OCI-LY1 (cell line): ENCODE measurements around the gene NSD1.

ENCODE experiments used
- H2AFZ ChIP-seq: fragments of 200-600 bp; sonication (generic), shearing (Covaris generic); 2 replicates; pipeline ENCODE4 v1.6.0; 2014; ENCODE audit warnings: antibody characterized with exemption, mild to moderate bottlenecking, low read length
- H3F3A ChIP-seq: fragments of 200-600 bp; sonication (generic), shearing (Covaris generic); 2 replicates; pipeline ENCODE4 v1.6.0; 2014; ENCODE audit warnings: mild to moderate bottlenecking, antibody characterized with exemption, low read length, moderate library complexity; ENCODE audit not compliant: insufficient read depth
- H3K27ac ChIP-seq: fragments of 200-600 bp; sonication (generic); 2 replicates; pipeline ENCODE4 v1.5.1; 2014; ENCODE audit warnings: low read length, mixed run types, mild to moderate bottlenecking, low read depth; ENCODE audit not compliant: poor library complexity, severe bottlenecking
- H3K27me3 ChIP-seq: fragments of 200-600 bp; sonication (generic); 2 replicates; pipeline ENCODE4 v1.6.0; 2014; ENCODE audit warnings: antibody characterized with exemption, mild to moderate bottlenecking, low read length, moderate library complexity; ENCODE audit not compliant: insufficient read depth
- H3K36me3 ChIP-seq: fragments of 200-600 bp; sonication (generic); 2 replicates; pipeline ENCODE4 v1.6.1; 2014; ENCODE audit warnings: mild to moderate bottlenecking, antibody characterized with exemption, low read length, moderate library complexity, mixed read lengths; ENCODE audit not compliant: insufficient read depth
- H3K4me1 ChIP-seq: fragments of 200-600 bp; sonication (generic); 2 replicates; pipeline ENCODE4 v1.5.1; 2014; ENCODE audit warnings: mild to moderate bottlenecking, low read length, moderate library complexity; ENCODE audit not compliant: insufficient read depth, severe bottlenecking
- H3K4me2 ChIP-seq: fragments of 200-600 bp; sonication (generic), shearing (Covaris generic); 2 replicates; pipeline ENCODE4 v1.6.1; 2014; ENCODE audit warnings: low read length
- H3K4me3 ChIP-seq: fragments of 200-600 bp; sonication (generic); 2 replicates; pipeline ENCODE4 v1.5.1; 2014; ENCODE audit warnings: low read length, low read depth, mild to moderate bottlenecking, mixed read lengths; ENCODE audit not compliant: poor library complexity, severe bottlenecking
- H3K79me2 ChIP-seq: fragments of 200-600 bp; shearing (Covaris generic); 2 replicates; pipeline ENCODE4 v1.6.1; 2016; ENCODE audit warnings: mixed run types, low read length, mixed read lengths; ENCODE audit not compliant: insufficient read depth
- H3K9ac ChIP-seq: fragments of 200-600 bp; sonication (generic), shearing (Covaris generic); 2 replicates; pipeline ENCODE4 v1.6.1; 2014; ENCODE audit warnings: mild to moderate bottlenecking, low read length, mixed read lengths
- H3K9me2 ChIP-seq: fragments of 200-600 bp; sonication (generic), shearing (Covaris generic); 2 replicates; pipeline ENCODE4 v1.6.1; 2014; ENCODE audit warnings: low read depth, mild to moderate bottlenecking, low read length, mixed read lengths
- H3K9me3 ChIP-seq: fragments of 200-600 bp; shearing (Covaris generic); 2 replicates; pipeline ENCODE4 v1.6.1; 2014; ENCODE audit warnings: low read length, mixed read lengths
- H4K20me1 ChIP-seq: fragments of 200-600 bp; sonication (generic), shearing (Covaris generic); 2 replicates; pipeline ENCODE4 v1.6.0; 2016; ENCODE audit warnings: mild to moderate bottlenecking, low read length; ENCODE audit not compliant: insufficient read depth
- EZH2 ChIP-seq: fragments of 200-600 bp; sonication (generic), shearing (Covaris generic); IDR thresholded peaks from 2 replicates; pipeline ENCODE4 v1.8.0; 2017; ENCODE audit warnings: borderline replicate concordance, mixed run types, mild to moderate bottlenecking, antibody characterized with exemption, low read length, moderate library complexity, mixed read lengths
- TF ChIP-seq, protein P1 (sequence below): fragments of 200-600 bp; sonication (generic), shearing (Covaris generic); IDR thresholded peaks from 2 replicates; pipeline ENCODE4 v1.5.1; 2017; ENCODE audit warnings: mild to moderate bottlenecking, antibody characterized with exemption, low read length, moderate library complexity, mixed read lengths

NSD1 gene

DNA sequence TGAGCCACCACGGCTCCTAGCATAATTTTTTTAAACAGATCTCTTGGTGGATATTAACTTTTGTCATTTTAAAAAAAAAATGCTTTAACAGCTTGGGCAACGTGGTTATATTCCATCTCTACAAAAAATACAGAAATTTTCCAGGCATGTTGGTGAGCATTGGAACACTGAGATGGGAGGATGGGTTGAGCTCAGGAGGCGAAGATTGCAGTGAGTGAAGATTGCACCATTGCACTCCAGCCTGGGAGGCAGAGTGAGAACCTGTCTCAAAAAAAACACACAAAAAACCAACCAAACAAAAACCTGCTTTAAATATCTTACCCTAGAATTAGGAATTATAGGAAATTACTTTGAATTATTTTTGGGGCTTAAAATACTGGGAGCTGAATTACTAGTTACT is 55.2 kb downstream of the NSD1 start:
- H4K20me1 ChIP-seq = no peaks in the 10 kb centered on the region
- H3K79me2 ChIP-seq = peaks cover 48% of the 10 kb centered on the region
- H3K27ac ChIP-seq = no peak overlapping the region

DNA sequence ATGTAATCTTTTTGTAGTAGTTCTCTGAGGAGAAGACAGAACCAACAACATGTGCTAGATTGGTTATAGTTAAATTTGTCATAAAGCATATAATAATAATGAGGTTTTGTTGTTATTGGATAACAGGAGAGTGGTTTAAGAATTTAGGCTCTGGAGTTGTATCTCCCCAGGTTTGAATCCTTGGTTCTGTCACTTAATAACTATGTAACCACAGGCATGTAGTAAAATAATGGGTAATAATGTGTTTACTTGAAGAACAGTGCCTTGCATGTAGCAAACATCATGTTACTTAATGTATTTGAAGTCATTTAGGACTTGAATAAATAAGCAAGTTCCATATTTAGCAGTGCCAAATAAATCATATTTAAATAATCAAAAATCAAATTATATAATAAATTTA is 55.8 kb downstream of the NSD1 start:
- Histone ChIP-seq H3K4me1 (peaks cover under 1% of the 10 kb centered on the region), H3K9me2 (no peaks in the 10 kb centered on the region), H3K27ac (no peak overlapping the region), H3K79me2 (peaks cover 42% of the 10 kb centered on the region), H3K36me3 (peaks cover 31% of the 10 kb centered on the region), H3K27me3 (no peaks in the 10 kb centered on the region), H3K9me3 (no peaks in the 10 kb centered on the region), H3K9ac (no peak overlapping the region), H3K4me3 (no peak overlapping the region), H3F3A (no peaks in the 10 kb centered on the region), H4K20me1 (no peaks in the 10 kb centered on the region), H2AFZ (no peak overlapping the region), H3K4me2 (no peak overlapping the region)
- TF ChIP-seq, protein P1, sequence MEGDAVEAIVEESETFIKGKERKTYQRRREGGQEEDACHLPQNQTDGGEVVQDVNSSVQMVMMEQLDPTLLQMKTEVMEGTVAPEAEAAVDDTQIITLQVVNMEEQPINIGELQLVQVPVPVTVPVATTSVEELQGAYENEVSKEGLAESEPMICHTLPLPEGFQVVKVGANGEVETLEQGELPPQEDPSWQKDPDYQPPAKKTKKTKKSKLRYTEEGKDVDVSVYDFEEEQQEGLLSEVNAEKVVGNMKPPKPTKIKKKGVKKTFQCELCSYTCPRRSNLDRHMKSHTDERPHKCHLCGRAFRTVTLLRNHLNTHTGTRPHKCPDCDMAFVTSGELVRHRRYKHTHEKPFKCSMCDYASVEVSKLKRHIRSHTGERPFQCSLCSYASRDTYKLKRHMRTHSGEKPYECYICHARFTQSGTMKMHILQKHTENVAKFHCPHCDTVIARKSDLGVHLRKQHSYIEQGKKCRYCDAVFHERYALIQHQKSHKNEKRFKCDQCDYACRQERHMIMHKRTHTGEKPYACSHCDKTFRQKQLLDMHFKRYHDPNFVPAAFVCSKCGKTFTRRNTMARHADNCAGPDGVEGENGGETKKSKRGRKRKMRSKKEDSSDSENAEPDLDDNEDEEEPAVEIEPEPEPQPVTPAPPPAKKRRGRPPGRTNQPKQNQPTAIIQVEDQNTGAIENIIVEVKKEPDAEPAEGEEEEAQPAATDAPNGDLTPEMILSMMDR = no peak
- no peak for TF ChIP-seq EZH2

More for the DNA sequence above, 55.2 kb downstream of the NSD1 start:
- Histone ChIP-seq H3K4me1 (peaks cover 7% of the 10 kb centered on the region), H2AFZ (no peak overlapping the region), H3K9ac (no peak overlapping the region), H3F3A (no peaks in the 10 kb centered on the region), H3K27me3 (no peaks in the 10 kb centered on the region), H3K9me3 (no peaks in the 10 kb centered on the region), H3K9me2 (no peaks in the 10 kb centered on the region), H3K4me3 (no peak overlapping the region), H3K4me2 (no peak overlapping the region), H3K36me3 (peaks cover 30% of the 10 kb centered on the region)
- TF ChIP-seq, protein P1 = no peak
- no peak for TF ChIP-seq EZH2

DNA sequence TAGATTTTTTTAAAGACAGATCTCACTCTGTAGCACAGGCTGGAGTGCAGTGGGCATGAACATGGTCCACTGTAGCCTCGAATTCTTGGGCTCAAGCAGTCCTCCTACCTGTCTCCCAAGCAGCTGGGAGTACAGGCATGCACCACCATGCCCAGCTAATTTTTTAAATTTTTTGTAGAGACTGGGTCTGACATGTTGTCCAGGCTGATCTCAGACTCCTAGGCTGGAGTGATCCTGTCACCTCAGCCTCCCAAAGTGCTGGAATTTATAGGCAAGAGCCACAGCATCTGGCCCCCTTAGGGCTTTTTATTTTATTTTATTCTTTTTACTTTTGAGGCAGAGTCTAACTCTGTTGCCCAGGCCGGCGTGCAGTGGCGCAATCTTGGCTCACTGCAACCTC is 56.4 kb downstream of the NSD1 start:
- H3K79me2 ChIP-seq = peaks cover 36% of the 10 kb centered on the region
- H3F3A ChIP-seq = no peaks in the 10 kb centered on the region
- peaks cover 35% of the 10 kb centered on the region for H3K36me3 ChIP-seq
- H3K4me1 ChIP-seq = no peaks in the 10 kb centered on the region
- H3K4me3 ChIP-seq = no peak overlapping the region
- no peak overlapping the region for H3K4me2 ChIP-seq
- H3K27me3 ChIP-seq = no peaks in the 10 kb centered on the region
- H3K9me3 ChIP-seq = no peaks in the 10 kb centered on the region
- no peak overlapping the region for H3K9ac ChIP-seq
- no peak overlapping the region for H2AFZ ChIP-seq
- no peak overlapping the region for H3K27ac ChIP-seq
- no peaks in the 10 kb centered on the region for H4K20me1 ChIP-seq
- H3K9me2 ChIP-seq = no peaks in the 10 kb centered on the region
- TF ChIP-seq, protein P1 = no peak
- no peak for TF ChIP-seq EZH2
